ENCODE results near the gene FAM53B. TPM values are rescaled to one million over a fixed set of nuclear protein-coding genes. Genes with fewer than 3 reads are reported as not detected.

The FAM53B gene
- total RNA-seq, 2 donors from 2014 or later: 19.3 to 22.6 TPM

- Mint-ChIP-seq H3K4me3 (no peak overlapping the region), H3K27me3 (ENCODE audit: insufficient read depth) (no peaks in the 10 kb centered on the region), H3K4me1 (peaks cover 30% of the 10 kb centered on the region), H3K27ac (no peak overlapping the region), H3K36me3 (ENCODE audit: low read depth) (peaks cover 2% of the 10 kb centered on the region), H3K9me3 (no peaks in the 10 kb centered on the region)
- H3K36me3 ChIP-seq (ENCODE audit: control insufficient read depth, insufficient read depth, low read length): no peaks in the 10 kb centered on the region
- no peak for TF ChIP-seq CTCF (conservative IDR thresholded peaks at IDR 0.05)
- no peaks in the 10 kb centered on the region for H3K9me3 ChIP-seq (ENCODE audit: control insufficient read depth, low read length)
- H3K27me3 ChIP-seq (ENCODE audit: control insufficient read depth, insufficient read depth, low read length, poor library complexity, severe bottlenecking): no peaks in the 10 kb centered on the region
- 63 to 66% methylated on average over 3 to 6 of the region's 6 CpGs for WGBS, 2 experiments (ENCODE audit: insufficient coverage in 1 of 2, insufficient read length in 1 of 2)
- peaks cover 5% of the 10 kb centered on the region for H3K4me1 ChIP-seq (ENCODE audit: control insufficient read depth, insufficient read depth, low read length)
- no peak overlapping the region for H3K9ac ChIP-seq (ENCODE audit: extremely low read depth, low read length, poor library complexity, severe bottlenecking)
- H3K27ac ChIP-seq (ENCODE audit: low read depth, low read length): no peak overlapping the region
- H3K4me3 ChIP-seq (ENCODE audit: low read length): no peak overlapping the region
- no peak for DNase-seq
These were observed 28.7 kb downstream of the FAM53B start for GRCh38 chr10:124715439-124715838.

GRCh38 chr10:124713679-124714255 lies 30.4 kb downstream of the FAM53B start:
- 83 to 90% methylated on average over 8 to 9 of the region's 10 CpGs for WGBS, 2 experiments (ENCODE audit: insufficient coverage in 1 of 2, insufficient read length in 1 of 2)
- Histone ChIP-seq H3K36me3 (ENCODE audit: control insufficient read depth, insufficient read depth, low read length) (no peaks in the 10 kb centered on the region), H3K9ac (ENCODE audit: extremely low read depth, low read length, poor library complexity, severe bottlenecking) (no peak overlapping the region), H3K4me1 (ENCODE audit: control insufficient read depth, insufficient read depth, low read length) (peaks cover 5% of the 10 kb centered on the region), H3K27ac (ENCODE audit: low read depth, low read length) (peak overlapping the region; percentile 26), H3K27me3 (ENCODE audit: control insufficient read depth, insufficient read depth, low read length, poor library complexity, severe bottlenecking) (no peaks in the 10 kb centered on the region), H3K9me3 (ENCODE audit: control insufficient read depth, low read length) (no peaks in the 10 kb centered on the region), H3K4me3 (ENCODE audit: low read length) (no peak overlapping the region)
- Mint-ChIP-seq H3K4me1 (peaks cover 30% of the 10 kb centered on the region), H3K4me3 (no peak overlapping the region), H3K27me3 (ENCODE audit: insufficient read depth) (no peaks in the 10 kb centered on the region), H3K9me3 (no peaks in the 10 kb centered on the region), H3K27ac (peak overlapping the region; percentile 78), H3K36me3 (ENCODE audit: low read depth) (peaks cover 1% of the 10 kb centered on the region)
- no peak for TF ChIP-seq CTCF (conservative IDR thresholded peaks at IDR 0.05)
- no peak for DNase-seq

GRCh38 chr10:124712704-124713407 lies 31.3 kb downstream of the FAM53B start:
- 90% methylated on average over 5 of the region's 5 CpGs; no CpG with 5 or more reads in 1 of the 2 experiments for WGBS, 2 experiments (ENCODE audit: insufficient coverage in 1 of 2, insufficient read length in 1 of 2)
- no peak overlapping the region for H3K9ac ChIP-seq (ENCODE audit: extremely low read depth, low read length, poor library complexity, severe bottlenecking)
- H3K4me1 Mint-ChIP-seq: peaks cover 32% of the 10 kb centered on the region
- H3K27ac Mint-ChIP-seq: peak overlapping the region; percentile 68
- no peaks in the 10 kb centered on the region for H3K9me3 ChIP-seq (ENCODE audit: control insufficient read depth, low read length)
- no peak overlapping the region for H3K27ac ChIP-seq (ENCODE audit: low read depth, low read length)
- no peak overlapping the region for H3K4me3 Mint-ChIP-seq
- peaks cover 1% of the 10 kb centered on the region for H3K36me3 Mint-ChIP-seq (ENCODE audit: low read depth)
- TF ChIP-seq CTCF (conservative IDR thresholded peaks at IDR 0.05): no peak
- no peaks in the 10 kb centered on the region for H3K9me3 Mint-ChIP-seq
- DNase-seq: no peak
- H3K4me3 ChIP-seq (ENCODE audit: low read length): no peak overlapping the region
- H3K36me3 ChIP-seq (ENCODE audit: control insufficient read depth, insufficient read depth, low read length): no peaks in the 10 kb centered on the region
- H3K4me1 ChIP-seq (ENCODE audit: control insufficient read depth, insufficient read depth, low read length): peaks cover 5% of the 10 kb centered on the region
- H3K27me3 Mint-ChIP-seq (ENCODE audit: insufficient read depth): no peaks in the 10 kb centered on the region
- H3K27me3 ChIP-seq (ENCODE audit: control insufficient read depth, insufficient read depth, low read length, poor library complexity, severe bottlenecking): no peaks in the 10 kb centered on the region
